Caco-2 (cell line): ENCODE measurements around the gene PRF1. TPM values are rescaled to one million over a fixed set of nuclear protein-coding genes. Genes with fewer than 3 reads are reported as not detected.

ENCODE experiments used
- BruUV-seq: library from RNA; stranded (reverse); fragments of 400-500 nt; replicated peaks from 2 replicates; lab custom pipeline; 2021; lab: Mats Ljungman, UMichigan
- CTCF ChIA-PET: fragments of 300-600 bp; sonication (Branson Sonifier 250); formaldehyde crosslinking; loops from one replicate; lab custom pipeline; 2022; ENCODE audit warnings: antibody characterized with exemption; lab: Charles Lee
- POLR2A ChIA-PET: fragments of 300-600 bp; sonication (Branson Sonifier 250); formaldehyde crosslinking; loops from one replicate; lab custom pipeline; 2022; ENCODE audit warnings: antibody characterized with exemption; lab: Charles Lee
- DNase-seq, 2 experiments: peaks; one replicate each; pipeline versions ENCODE4 v3.0.0 to v3.0.0-alpha.2; 2020 to 2022
- H3K27me3 ChIP-seq: replicated peaks from 2 replicates; pipeline ENCODE4 v1.6.0; 2011; ENCODE audit warnings: low read length; ENCODE audit not compliant: control insufficient read depth, insufficient read depth
- H3K36me3 ChIP-seq: 2 replicates; pipeline ENCODE4 v1.5.1; 2011; ENCODE audit warnings: low read length; ENCODE audit not compliant: control insufficient read depth, insufficient read depth
- H3K4me1 ChIP-seq: fragments of 250-450 bp; sonication (Bioruptor Pico); 2 replicates; pipeline ENCODE4 v1.5.1; 2020; ENCODE audit warnings: mild to moderate bottlenecking
- H3K4me3 ChIP-seq: 2 replicates; pipeline ENCODE4 v1.5.1; 2011; ENCODE audit warnings: low read depth, mild to moderate bottlenecking, control low read depth, low read length
- H3K9me3 ChIP-seq: fragments of 250-450 bp; sonication (Bioruptor Pico); 2 replicates; pipeline ENCODE4 v1.5.1; 2020; ENCODE audit warnings: mild to moderate bottlenecking, moderate library complexity
- H3K27ac Mint-ChIP-seq: one replicate; pipeline ENCODE4 v1.8.0; 2022; ENCODE audit warnings: mixed read lengths; ENCODE audit not compliant: unreplicated experiment
- H3K27me3 Mint-ChIP-seq: one replicate; pipeline ENCODE4 v1.8.0; 2022; ENCODE audit warnings: mixed read lengths; ENCODE audit not compliant: insufficient read depth, unreplicated experiment
- H3K36me3 Mint-ChIP-seq: one replicate; pipeline ENCODE4 v1.8.0; 2022; ENCODE audit warnings: mild to moderate bottlenecking, mixed read lengths; ENCODE audit not compliant: insufficient read depth, unreplicated experiment
- H3K4me1 Mint-ChIP-seq: one replicate; pipeline ENCODE4 v1.8.0; 2022; ENCODE audit warnings: low read depth, mixed read lengths; ENCODE audit not compliant: unreplicated experiment
- H3K4me3 Mint-ChIP-seq: one replicate; pipeline ENCODE4 v1.8.0; 2022; ENCODE audit warnings: mild to moderate bottlenecking, moderate library complexity, mixed read lengths; ENCODE audit not compliant: unreplicated experiment
- H3K9me3 Mint-ChIP-seq: one replicate; pipeline ENCODE4 v1.8.0; 2022; ENCODE audit warnings: mixed read lengths; ENCODE audit not compliant: unreplicated experiment
- intact Hi-C: fragments of 100-400 bp; cut with micrococcal nuclease; formaldehyde crosslinking; loops from one replicate; pipeline ENCODE4 v1.10.0; 2022; ENCODE audit not compliant: unreplicated experiment
- total RNA-seq: library from RNA; stranded (reverse); gene quantifications from 2 replicates; pipeline ENCODE4 v1.2.3, GENCODE V29; 2022
- TF ChIP-seq, protein P1 (sequence below), 2 experiments: fragments of 200-600 bp in 1 of 2; IDR thresholded peaks; 1 replicate in 1 of 2; 2 replicates in 1 of 2; pipeline versions ENCODE4 v1.5.1 to v1.8.0; 2011 to 2022; ENCODE audit warnings: antibody characterized with exemption in 1 of 2, control low read depth in 1 of 2, inconsistent platforms in 1 of 2, low read depth in 1 of 2, low read length in 1 of 2, mild to moderate bottlenecking in 1 of 2, moderate library complexity in 1 of 2; ENCODE audit not compliant: insufficient read depth in 1 of 2, severe bottlenecking in 1 of 2, unreplicated experiment in 1 of 2

The PRF1 gene
- total RNA-seq, 1 experiment from 2014 or later: 0.34 TPM

DNA sequence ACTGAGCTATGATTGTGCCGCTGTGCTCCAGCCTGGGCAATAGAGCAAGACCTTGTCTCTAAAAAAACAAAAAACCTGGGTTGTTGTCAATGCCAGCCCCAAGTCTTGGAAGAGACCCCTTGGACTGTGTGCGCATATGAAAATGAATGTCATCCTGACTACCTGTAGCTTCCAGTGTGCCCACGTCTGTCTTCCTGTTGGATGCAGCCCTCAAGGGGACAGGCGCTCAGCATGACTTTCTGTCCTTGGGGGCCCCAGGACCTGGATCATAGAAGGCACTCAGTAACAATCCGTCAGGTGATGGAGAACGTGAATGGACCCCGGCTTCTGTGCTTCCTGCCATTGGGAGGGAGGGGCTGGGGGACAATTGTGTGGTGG lies 9.0 kb downstream of the PRF1 start:
- Mint-ChIP-seq H3K4me1 (peaks cover 17% of the 10 kb centered on the region), H3K27me3 (peaks cover 8% of the 10 kb centered on the region), H3K36me3 (no peaks in the 10 kb centered on the region), H3K4me3 (no peak overlapping the region), H3K27ac (no peak overlapping the region), H3K9me3 (no peaks in the 10 kb centered on the region)
- H3K36me3 ChIP-seq: no peaks in the 10 kb centered on the region
- POLR2A ChIA-PET: no interaction called here
- H3K27me3 ChIP-seq: no peaks in the 10 kb centered on the region
- H3K4me1 ChIP-seq: peaks cover 18% of the 10 kb centered on the region
- CTCF ChIA-PET: interaction anchor here (0.6 kb wide), 1 partner anchor 39 kb away, joined by 4 read pairs; no protein-coding TSS in a partner anchor
- TF ChIP-seq, protein P1, sequence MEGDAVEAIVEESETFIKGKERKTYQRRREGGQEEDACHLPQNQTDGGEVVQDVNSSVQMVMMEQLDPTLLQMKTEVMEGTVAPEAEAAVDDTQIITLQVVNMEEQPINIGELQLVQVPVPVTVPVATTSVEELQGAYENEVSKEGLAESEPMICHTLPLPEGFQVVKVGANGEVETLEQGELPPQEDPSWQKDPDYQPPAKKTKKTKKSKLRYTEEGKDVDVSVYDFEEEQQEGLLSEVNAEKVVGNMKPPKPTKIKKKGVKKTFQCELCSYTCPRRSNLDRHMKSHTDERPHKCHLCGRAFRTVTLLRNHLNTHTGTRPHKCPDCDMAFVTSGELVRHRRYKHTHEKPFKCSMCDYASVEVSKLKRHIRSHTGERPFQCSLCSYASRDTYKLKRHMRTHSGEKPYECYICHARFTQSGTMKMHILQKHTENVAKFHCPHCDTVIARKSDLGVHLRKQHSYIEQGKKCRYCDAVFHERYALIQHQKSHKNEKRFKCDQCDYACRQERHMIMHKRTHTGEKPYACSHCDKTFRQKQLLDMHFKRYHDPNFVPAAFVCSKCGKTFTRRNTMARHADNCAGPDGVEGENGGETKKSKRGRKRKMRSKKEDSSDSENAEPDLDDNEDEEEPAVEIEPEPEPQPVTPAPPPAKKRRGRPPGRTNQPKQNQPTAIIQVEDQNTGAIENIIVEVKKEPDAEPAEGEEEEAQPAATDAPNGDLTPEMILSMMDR (IDR thresholded peaks at IDR 0.05; ENCODE audit: insufficient read depth in 1 of 2, low read depth in 1 of 2, low read length in 1 of 2, severe bottlenecking in 1 of 2, unreplicated experiment in 1 of 2): no peak
- intact Hi-C loops: no loop called here
- peak in 1 of 2 experiments; percentile 21 for DNase-seq
- no peaks in the 10 kb centered on the region for H3K9me3 ChIP-seq
- H3K4me3 ChIP-seq: no peak overlapping the region
- no TSS peak for BruUV-seq

DNA sequence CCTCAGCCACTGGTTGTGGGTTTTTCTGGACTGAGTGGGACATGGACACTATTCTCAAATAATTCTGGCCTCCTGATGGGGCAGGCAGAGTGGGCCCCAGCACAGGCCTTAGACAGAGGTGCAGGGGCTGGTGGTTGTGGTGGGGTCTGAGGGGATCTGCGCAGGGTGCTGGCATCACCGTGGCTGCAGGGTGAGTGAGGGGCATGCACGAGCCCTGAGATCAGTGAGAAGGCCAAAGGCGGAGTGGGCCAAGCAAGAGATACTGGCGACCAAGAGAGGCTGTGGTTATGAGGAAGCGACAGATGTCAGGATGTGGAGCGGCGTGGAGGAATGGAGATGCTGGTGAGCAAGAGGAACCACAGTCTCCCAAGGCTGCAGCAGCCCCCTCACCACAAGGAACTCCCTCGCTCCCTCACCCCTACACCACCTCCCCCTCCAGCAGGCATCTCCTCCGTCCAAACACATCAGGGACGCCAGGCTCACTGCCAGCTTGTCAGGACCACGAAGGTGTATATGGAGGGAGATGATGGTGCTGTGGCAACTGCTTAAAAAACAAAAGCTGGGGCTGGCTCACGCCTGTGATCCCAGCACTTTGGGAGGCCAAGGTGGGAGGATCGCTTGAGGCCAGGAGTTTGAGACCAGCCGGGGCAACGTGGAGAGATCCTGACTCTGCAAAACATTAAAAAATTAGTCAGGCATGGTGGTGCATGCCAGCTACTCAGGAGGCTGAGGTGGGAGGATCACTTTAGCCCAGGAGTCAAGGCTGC lies 9.6 kb downstream of the PRF1 start:
- no TSS peak for BruUV-seq
- POLR2A ChIA-PET: no interaction called here
- H3K27ac Mint-ChIP-seq: no peak overlapping the region

DNA sequence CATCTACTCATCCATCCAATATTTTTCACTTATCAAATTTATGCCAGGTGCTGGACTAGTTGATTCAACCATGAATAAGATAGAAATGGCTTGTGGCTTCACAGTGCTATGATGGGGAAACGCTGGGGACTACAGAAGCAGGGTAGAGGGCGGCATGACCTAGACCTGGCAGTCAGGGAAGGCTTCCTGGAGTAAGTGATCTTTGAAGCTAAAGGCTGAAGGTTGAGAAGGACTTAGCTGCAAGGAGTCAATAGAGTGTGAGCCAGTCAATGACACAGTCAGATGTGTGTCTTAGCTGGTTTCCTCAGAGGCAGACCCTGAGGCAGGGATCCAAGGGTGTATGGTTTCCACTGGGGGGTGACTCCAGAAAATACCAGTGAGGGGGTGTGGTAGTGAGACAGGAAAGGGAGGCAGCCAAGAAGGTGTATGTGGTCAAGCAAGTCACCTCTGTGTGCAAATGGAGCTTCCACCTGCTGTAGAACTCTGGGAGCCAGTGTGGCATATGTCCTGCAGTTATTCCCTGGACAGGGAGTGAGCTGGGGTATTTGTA lies 10.3 kb downstream of the PRF1 start:
- no peaks in the 10 kb centered on the region for H3K9me3 Mint-ChIP-seq
- BruUV-seq: no TSS peak
- H3K4me3 Mint-ChIP-seq: no peak overlapping the region
- ChIA-PET CTCF (no interaction called here), POLR2A (no interaction called here)
- H3K9me3 ChIP-seq: no peaks in the 10 kb centered on the region
- no peaks in the 10 kb centered on the region for H3K36me3 Mint-ChIP-seq
- TF ChIP-seq, protein P1 (IDR thresholded peaks at IDR 0.05; ENCODE audit: insufficient read depth in 1 of 2, low read depth in 1 of 2, low read length in 1 of 2, severe bottlenecking in 1 of 2, unreplicated experiment in 1 of 2): no peak
- intact Hi-C loops: no loop called here
- peak in 1 of 2 experiments; percentile 9 for DNase-seq
- H3K27me3 Mint-ChIP-seq: peaks cover 14% of the 10 kb centered on the region
- H3K4me1 Mint-ChIP-seq: peaks cover 17% of the 10 kb centered on the region
- no peak overlapping the region for H3K4me3 ChIP-seq
- H3K4me1 ChIP-seq: peaks cover 18% of the 10 kb centered on the region
- H3K27ac Mint-ChIP-seq: no peak overlapping the region
- H3K27me3 ChIP-seq: no peaks in the 10 kb centered on the region
- H3K36me3 ChIP-seq: no peaks in the 10 kb centered on the region

More for the DNA sequence above, 9.6 kb downstream of the PRF1 start:
- H3K4me1 Mint-ChIP-seq: peaks cover 17% of the 10 kb centered on the region
- H3K27me3 Mint-ChIP-seq: peaks cover 11% of the 10 kb centered on the region
- Histone ChIP-seq H3K9me3 (no peaks in the 10 kb centered on the region), H3K4me3 (no peak overlapping the region), H3K36me3 (no peaks in the 10 kb centered on the region), H3K27me3 (no peaks in the 10 kb centered on the region), H3K4me1 (peaks cover 18% of the 10 kb centered on the region)
- H3K4me3 Mint-ChIP-seq: no peak overlapping the region
- CTCF ChIA-PET: interaction anchor here (0.6 kb wide), 1 partner anchor 39 kb away, joined by 4 read pairs; no protein-coding TSS in a partner anchor
- peak in 1 of 2 experiments; percentile 34 for DNase-seq
- TF ChIP-seq, protein P1 (IDR thresholded peaks at IDR 0.05; ENCODE audit: insufficient read depth in 1 of 2, low read depth in 1 of 2, low read length in 1 of 2, severe bottlenecking in 1 of 2, unreplicated experiment in 1 of 2): no peak
- intact Hi-C loops: no loop called here
- H3K36me3 Mint-ChIP-seq: no peaks in the 10 kb centered on the region
- H3K9me3 Mint-ChIP-seq: no peaks in the 10 kb centered on the region
